ENCODE measurements around the gene NGEF.
"Not testable (repeated sequence)": the region's sequence is repeated elsewhere in the genome, so short reads cannot be mapped to it uniquely, and the experiment has no call there.

Gene NGEF
- 0 to 0.44 (median 0) reads per million in 4 experiments for total RNA-seq

- no peak for DNase-seq
Measured at GRCh38 chr2:233013027-233013461, at the start of gene NGEF. NGEF (minus strand) TSS chr2:233013256; CDS start chr2:232974890, 38,366 bp downstream.

- DNase-seq = no peak
Measured at GRCh38 chr2:233062451-233062850, 49.4 kb upstream of the NGEF start.

GRCh38 chr2:233061591-233062450 is 48.8 kb upstream of the NGEF start:
- DNase-seq = no peak

- no peak for DNase-seq
Measured at GRCh38 chr2:233060980-233061590, 48.0 kb upstream of the NGEF start.

GRCh38 chr2:233060501-233060979 is 47.5 kb upstream of the NGEF start:
- DNase-seq = no peak

- DNase-seq = peak; percentile 54
Measured at GRCh38 chr2:233059797-233060500, 46.9 kb upstream of the NGEF start, which contains the start of gene INPP5D. INPP5D (plus strand) TSS chr2:233060342; CDS start chr2:233060479, 137 bp downstream.

GRCh38 chr2:233059547-233059796 is 46.4 kb upstream of the NGEF start:
- DNase-seq = no peak

- no peak for DNase-seq
Measured at GRCh38 chr2:233058717-233059546, 45.9 kb upstream of the NGEF start.

- DNase-seq = no peak
Measured at GRCh38 chr2:233056961-233057605, 44.0 kb upstream of the NGEF start.

- no peak for DNase-seq
Measured at GRCh38 chr2:233055362-233055761, 42.3 kb upstream of the NGEF start.

- peak; percentile 62 for DNase-seq
Measured at GRCh38 chr2:233053928-233054784, 41.1 kb upstream of the NGEF start.

GRCh38 chr2:233052517-233052916 is 39.5 kb upstream of the NGEF start:
- not testable (repeated sequence) for DNase-seq

GRCh38 chr2:233051241-233052149 is 38.4 kb upstream of the NGEF start:
- DNase-seq = no peak

- DNase-seq = no peak
Measured at GRCh38 chr2:233049194-233049761, 36.2 kb upstream of the NGEF start.

GRCh38 chr2:233048569-233049193 is 35.6 kb upstream of the NGEF start:
- DNase-seq = no peak

GRCh38 chr2:233047667-233048066 is 34.6 kb upstream of the NGEF start:
- no peak for DNase-seq

GRCh38 chr2:233047206-233047605 is 34.1 kb upstream of the NGEF start:
- no peak for DNase-seq

- DNase-seq = no peak
Measured at GRCh38 chr2:233044974-233045605, 32.0 kb upstream of the NGEF start.

- no peak for DNase-seq
Measured at GRCh38 chr2:233042549-233042948, 29.5 kb upstream of the NGEF start.
